Measurements from ENCODE around the gene COL4A1.

COL4A1 gene

DNA sequence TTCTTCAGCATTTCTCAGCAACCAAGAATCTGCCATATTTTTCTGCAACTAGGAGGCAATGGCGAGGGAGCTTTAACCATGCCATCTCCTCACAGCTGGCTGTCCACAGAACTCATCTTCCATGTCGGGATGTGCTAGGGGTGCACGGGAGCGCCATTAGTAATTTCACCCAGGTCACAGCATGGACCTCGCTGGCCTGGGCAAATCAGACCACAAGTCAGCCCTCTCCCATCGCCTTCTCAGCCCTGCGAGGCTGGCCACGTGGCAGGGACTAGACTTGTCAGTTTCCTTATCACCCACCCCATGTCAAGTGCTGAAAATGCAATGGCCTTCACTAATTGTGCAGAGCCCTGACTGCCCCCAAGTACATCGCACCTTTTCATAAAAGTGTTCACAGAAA, 15.7 kb downstream of the COL4A1 start:
- no peak for TF ChIP-seq FOXP2 (optimal IDR thresholded peaks at IDR 0.05; ENCODE audit: borderline replicate concordance, extremely low read depth, extremely low read length, insufficient read depth)
- no peak for TF ChIP-seq POLR2AphosphoS5 (IDR thresholded peaks at IDR 0.05; ENCODE audit: low read depth, low read length)
- no peak for TF ChIP-seq TAF1 (IDR thresholded peaks at IDR 0.05; ENCODE audit: borderline replicate concordance, insufficient read depth, low read length)
- no peak for TF ChIP-seq REST (IDR thresholded peaks at IDR 0.05; ENCODE audit: insufficient read depth in 1 of 2, low read depth in 2 of 2, low read length in 2 of 2)
- TF ChIP-seq SIN3A (IDR thresholded peaks at IDR 0.05; ENCODE audit: borderline replicate concordance, insufficient read depth, low read length), result no peak

DNA sequence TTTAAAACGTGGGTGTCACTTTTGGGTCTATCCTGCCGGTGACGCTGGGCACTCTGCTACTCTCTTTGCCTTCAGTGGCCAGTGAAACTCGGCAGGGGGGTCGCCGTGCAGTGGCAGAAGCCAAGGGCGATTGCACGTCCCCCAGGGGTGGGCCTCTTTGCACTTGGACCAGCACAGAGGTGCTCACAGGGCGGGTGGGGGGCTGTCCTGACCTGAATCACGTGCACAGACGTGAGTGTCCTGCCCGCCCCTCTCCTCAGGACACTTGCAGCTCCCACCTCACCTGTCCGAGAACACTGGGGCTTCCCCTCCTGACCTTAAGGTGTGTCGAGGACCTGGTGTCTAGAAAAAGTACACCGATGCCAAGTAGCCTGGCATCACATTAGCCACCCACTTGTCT, 16.1 kb downstream of the COL4A1 start:
- TF ChIP-seq POLR2AphosphoS5 (IDR thresholded peaks at IDR 0.05; ENCODE audit: low read depth, low read length), result no peak
- TF ChIP-seq SIN3A (IDR thresholded peaks at IDR 0.05; ENCODE audit: borderline replicate concordance, insufficient read depth, low read length), result no peak

DNA sequence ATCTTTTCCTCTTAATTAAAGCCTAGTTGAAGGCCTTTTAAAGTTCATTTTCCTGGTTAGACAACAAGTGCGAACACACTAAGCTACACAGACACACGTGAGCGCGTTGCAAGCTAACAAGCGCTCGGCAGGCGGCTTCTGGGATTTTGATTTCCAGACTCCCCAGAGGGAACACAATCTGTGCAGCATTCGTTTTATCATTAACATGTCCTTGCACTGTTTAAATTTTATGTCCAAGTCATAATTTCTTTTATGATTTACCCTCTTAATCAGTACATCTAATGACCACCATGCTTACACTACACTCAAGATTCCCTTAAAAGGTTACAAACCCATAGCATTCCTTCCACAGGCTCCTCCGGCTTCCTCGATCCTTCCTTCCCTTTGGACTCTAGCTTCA, 16.8 kb downstream of the COL4A1 start:
- TF ChIP-seq REST (IDR thresholded peaks at IDR 0.05; ENCODE audit: insufficient read depth in 1 of 2, low read depth in 2 of 2, low read length in 2 of 2) (no peak), FOXP2 (optimal IDR thresholded peaks at IDR 0.05; ENCODE audit: borderline replicate concordance, extremely low read depth, extremely low read length, insufficient read depth) (no peak), TAF1 (IDR thresholded peaks at IDR 0.05; ENCODE audit: borderline replicate concordance, insufficient read depth, low read length) (no peak), POLR2AphosphoS5 (IDR thresholded peaks at IDR 0.05; ENCODE audit: low read depth, low read length) (no peak), SIN3A (IDR thresholded peaks at IDR 0.05; ENCODE audit: borderline replicate concordance, insufficient read depth, low read length) (no peak)

DNA sequence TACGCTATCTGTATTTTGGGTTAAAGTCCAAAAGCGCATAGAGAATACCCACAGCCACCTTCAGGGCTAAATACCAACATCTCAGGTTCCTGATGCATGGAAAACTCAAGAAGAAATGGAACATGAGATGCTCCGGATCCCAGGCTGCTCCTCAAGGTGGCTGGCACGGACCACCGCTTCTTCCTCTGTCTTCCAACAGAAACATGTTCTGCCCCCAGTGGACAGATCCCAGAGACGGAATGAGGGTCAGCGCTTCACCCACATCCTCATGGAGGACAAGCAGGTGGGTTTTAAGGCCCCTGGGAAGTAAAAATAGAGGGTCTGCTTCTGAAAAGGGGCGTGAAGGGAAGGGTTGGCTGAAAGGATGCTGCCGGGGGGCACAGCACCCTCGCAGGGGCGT, 17.3 kb downstream of the COL4A1 start:
- TF ChIP-seq REST (IDR thresholded peaks at IDR 0.05; ENCODE audit: insufficient read depth in 1 of 2, low read depth in 2 of 2, low read length in 2 of 2) (no peak), TAF1 (IDR thresholded peaks at IDR 0.05; ENCODE audit: borderline replicate concordance, insufficient read depth, low read length) (no peak), SIN3A (IDR thresholded peaks at IDR 0.05; ENCODE audit: borderline replicate concordance, insufficient read depth, low read length) (no peak), POLR2AphosphoS5 (IDR thresholded peaks at IDR 0.05; ENCODE audit: low read depth, low read length) (no peak), FOXP2 (optimal IDR thresholded peaks at IDR 0.05; ENCODE audit: borderline replicate concordance, extremely low read depth, extremely low read length, insufficient read depth) (no peak)

DNA sequence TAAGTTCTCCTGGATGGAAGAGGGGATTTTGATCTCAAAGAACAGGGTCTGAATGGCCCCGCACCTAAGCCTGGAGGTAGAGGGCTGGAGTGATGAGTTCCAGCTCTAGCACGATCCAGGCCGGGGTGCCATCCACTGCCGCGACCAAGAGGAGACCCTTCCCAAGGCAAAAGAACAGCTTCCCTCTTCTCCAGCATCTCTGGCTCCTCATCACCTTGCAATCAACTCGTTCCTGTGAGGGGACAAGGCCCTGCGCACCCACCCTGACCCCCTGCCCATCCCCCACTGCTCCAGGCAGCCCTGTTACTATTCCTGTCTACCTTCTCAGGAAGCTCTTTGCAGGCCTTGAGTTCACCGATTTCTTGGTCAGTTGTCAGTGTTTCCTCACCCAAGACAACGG, 17.8 kb downstream of the COL4A1 start:
- TF ChIP-seq FOXP2 (optimal IDR thresholded peaks at IDR 0.05; ENCODE audit: borderline replicate concordance, extremely low read depth, extremely low read length, insufficient read depth) (no peak), TAF1 (IDR thresholded peaks at IDR 0.05; ENCODE audit: borderline replicate concordance, insufficient read depth, low read length) (no peak), SIN3A (IDR thresholded peaks at IDR 0.05; ENCODE audit: borderline replicate concordance, insufficient read depth, low read length) (no peak), POLR2AphosphoS5 (IDR thresholded peaks at IDR 0.05; ENCODE audit: low read depth, low read length) (no peak), REST (IDR thresholded peaks at IDR 0.05; ENCODE audit: insufficient read depth in 1 of 2, low read depth in 2 of 2, low read length in 2 of 2) (no peak)
